Breast epithelium (tissue), 3 donors: ENCODE results near the gene CFDP1.

Experiments used
- POLR2A ChIP-seq: fragments of 450-650 bp; IDR thresholded peaks from one replicate; pipeline ENCODE4 v1.6.1; 2016; ENCODE audit warnings: antibody characterized with exemption, mild to moderate bottlenecking, moderate library complexity
- POLR2AphosphoS5 ChIP-seq, 3 donors: sonication (generic); formaldehyde crosslinking; IDR thresholded peaks; one replicate each; pipeline ENCODE4 v1.6.1; 2017; ENCODE audit warnings: antibody characterized with exemption in 3 of 3
- TF ChIP-seq, protein P1 (sequence below), 3 donors: fragments of 450-650 bp; IDR thresholded peaks; one replicate each; pipeline ENCODE4 v1.5.1; 2016 to 2017; ENCODE audit warnings: antibody characterized with exemption in 3 of 3, mild to moderate bottlenecking in 3 of 3, moderate library complexity in 3 of 3

DNA sequence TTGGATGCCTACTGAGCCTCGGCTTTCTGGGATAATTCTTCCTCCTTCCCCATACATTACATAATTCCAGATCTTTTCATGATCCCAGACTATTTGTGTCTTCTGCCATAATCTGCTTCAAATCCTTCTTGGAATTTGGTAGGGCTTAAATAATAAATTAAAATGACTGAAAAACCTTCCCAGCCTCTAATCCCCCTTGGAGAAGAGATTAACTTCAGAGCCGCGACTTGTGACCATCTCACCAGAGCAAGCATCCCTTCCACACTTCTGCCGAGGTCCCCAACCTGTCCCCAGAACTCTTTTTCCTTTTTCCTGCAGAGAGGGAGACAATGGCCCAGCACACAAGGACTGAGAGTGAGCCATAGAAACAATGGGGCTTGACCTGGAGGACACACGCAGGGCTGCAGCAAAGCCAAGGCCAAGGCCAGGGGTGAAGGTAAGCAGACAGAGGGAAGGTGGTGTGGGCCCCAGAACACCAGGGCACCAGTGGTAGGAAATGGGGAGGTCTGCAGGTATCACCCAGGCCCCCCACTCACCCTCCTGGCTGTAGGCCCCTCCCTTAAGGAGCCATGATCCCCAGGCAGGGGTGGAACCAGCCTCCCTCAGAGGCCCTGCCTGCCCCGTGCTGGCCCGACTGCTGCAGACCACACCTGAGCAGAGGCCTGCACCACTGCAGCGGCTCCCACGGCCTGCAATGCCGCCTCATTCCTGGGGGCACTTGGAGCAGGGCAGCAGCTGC, 172.3 kb downstream of the CFDP1 start:
- TF ChIP-seq, protein P1, sequence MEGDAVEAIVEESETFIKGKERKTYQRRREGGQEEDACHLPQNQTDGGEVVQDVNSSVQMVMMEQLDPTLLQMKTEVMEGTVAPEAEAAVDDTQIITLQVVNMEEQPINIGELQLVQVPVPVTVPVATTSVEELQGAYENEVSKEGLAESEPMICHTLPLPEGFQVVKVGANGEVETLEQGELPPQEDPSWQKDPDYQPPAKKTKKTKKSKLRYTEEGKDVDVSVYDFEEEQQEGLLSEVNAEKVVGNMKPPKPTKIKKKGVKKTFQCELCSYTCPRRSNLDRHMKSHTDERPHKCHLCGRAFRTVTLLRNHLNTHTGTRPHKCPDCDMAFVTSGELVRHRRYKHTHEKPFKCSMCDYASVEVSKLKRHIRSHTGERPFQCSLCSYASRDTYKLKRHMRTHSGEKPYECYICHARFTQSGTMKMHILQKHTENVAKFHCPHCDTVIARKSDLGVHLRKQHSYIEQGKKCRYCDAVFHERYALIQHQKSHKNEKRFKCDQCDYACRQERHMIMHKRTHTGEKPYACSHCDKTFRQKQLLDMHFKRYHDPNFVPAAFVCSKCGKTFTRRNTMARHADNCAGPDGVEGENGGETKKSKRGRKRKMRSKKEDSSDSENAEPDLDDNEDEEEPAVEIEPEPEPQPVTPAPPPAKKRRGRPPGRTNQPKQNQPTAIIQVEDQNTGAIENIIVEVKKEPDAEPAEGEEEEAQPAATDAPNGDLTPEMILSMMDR (IDR thresholded peaks at IDR 0.05): no peak
- no peak for TF ChIP-seq POLR2AphosphoS5 (IDR thresholded peaks at IDR 0.05)
- no peak for TF ChIP-seq POLR2A
